ENCODE results near the gene GRIN2A.

The GRIN2A gene

DNA sequence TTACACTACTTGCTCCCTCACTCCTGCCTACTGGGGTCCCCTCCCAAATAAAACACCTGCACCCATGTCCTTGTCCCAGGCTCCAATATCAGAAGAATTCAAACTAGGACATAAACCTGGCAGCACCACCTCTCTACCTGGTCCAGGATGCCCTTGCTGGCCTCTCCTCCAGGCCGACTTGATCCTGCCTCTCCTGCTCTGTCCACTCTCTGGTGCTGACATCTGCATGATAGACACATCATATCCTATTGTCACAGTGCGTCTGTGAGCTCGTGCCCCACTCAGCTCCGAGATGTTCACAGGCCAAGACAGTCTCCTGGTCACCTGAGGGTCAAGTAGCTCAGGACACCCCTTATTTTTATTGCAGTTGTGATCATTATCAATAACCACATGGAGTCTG lies 31.5 kb upstream of the GRIN2A start:
- no peak overlapping the region for H3K4me3 ChIP-seq (ENCODE audit: low read depth, low read length)
- no peak overlapping the region for H3K9ac ChIP-seq (ENCODE audit: low read length)
- no peaks in the 10 kb centered on the region for H3K27me3 ChIP-seq (ENCODE audit: control insufficient read depth, insufficient read depth, low read length)
- H3K9me3 ChIP-seq (ENCODE audit: control insufficient read depth, insufficient read depth, low read depth, low read length), result no peaks in the 10 kb centered on the region
- H3K36me3 ChIP-seq (ENCODE audit: control insufficient read depth, insufficient read depth, low read length), result no peaks in the 10 kb centered on the region
- H3K4me1 ChIP-seq (ENCODE audit: control insufficient read depth, insufficient read depth, low read length), result peaks cover 3% of the 10 kb centered on the region; the same call in 1 of the 2 replicates
- no peak overlapping the region for H3K27ac ChIP-seq (ENCODE audit: low read depth, low read length)

GRCh38 chr16:10210944-10211343 lies 28.7 kb upstream of the GRIN2A start:
- Histone ChIP-seq H3K4me3 (ENCODE audit: low read depth, low read length) (no peak overlapping the region), H3K36me3 (ENCODE audit: control insufficient read depth, insufficient read depth, low read length) (no peaks in the 10 kb centered on the region), H3K27ac (ENCODE audit: low read depth, low read length) (no peak overlapping the region), H3K9me3 (ENCODE audit: control insufficient read depth, insufficient read depth, low read depth, low read length) (peaks cover 5% of the 10 kb centered on the region; the same call in 1 of the 2 replicates), H3K27me3 (ENCODE audit: control insufficient read depth, insufficient read depth, low read length) (no peaks in the 10 kb centered on the region), H3K4me1 (ENCODE audit: control insufficient read depth, insufficient read depth, low read length) (peaks cover 3% of the 10 kb centered on the region; the same call in 1 of the 2 replicates), H3K9ac (ENCODE audit: low read length) (no peak overlapping the region)

GRCh38 chr16:10206865-10207264 lies 24.6 kb upstream of the GRIN2A start:
- Histone ChIP-seq H3K36me3 (ENCODE audit: control insufficient read depth, insufficient read depth, low read length) (no peaks in the 10 kb centered on the region), H3K4me3 (ENCODE audit: low read depth, low read length) (no peak overlapping the region), H3K9me3 (ENCODE audit: control insufficient read depth, insufficient read depth, low read depth, low read length) (peaks cover 14% of the 10 kb centered on the region; the same call in 1 of the 2 replicates), H3K27ac (ENCODE audit: low read depth, low read length) (no peak overlapping the region), H3K9ac (ENCODE audit: low read length) (no peak overlapping the region), H3K27me3 (ENCODE audit: control insufficient read depth, insufficient read depth, low read length) (no peaks in the 10 kb centered on the region), H3K4me1 (ENCODE audit: control insufficient read depth, insufficient read depth, low read length) (peaks cover 3% of the 10 kb centered on the region; the same call in 1 of the 2 replicates)

- Histone ChIP-seq H3K9ac (ENCODE audit: low read length) (no peak overlapping the region), H3K27me3 (ENCODE audit: control insufficient read depth, insufficient read depth, low read length) (no peaks in the 10 kb centered on the region), H3K27ac (ENCODE audit: low read depth, low read length) (no peak overlapping the region), H3K36me3 (ENCODE audit: control insufficient read depth, insufficient read depth, low read length) (no peaks in the 10 kb centered on the region), H3K4me3 (ENCODE audit: low read depth, low read length) (no peak overlapping the region), H3K4me1 (ENCODE audit: control insufficient read depth, insufficient read depth, low read length) (peaks cover 3% of the 10 kb centered on the region; the same call in 1 of the 2 replicates), H3K9me3 (ENCODE audit: control insufficient read depth, insufficient read depth, low read depth, low read length) (peaks cover 14% of the 10 kb centered on the region; the same call in 1 of the 2 replicates)
Observed at GRCh38 chr16:10206215-10206614, 24.0 kb upstream of the GRIN2A start.

- Histone ChIP-seq H3K36me3 (ENCODE audit: control insufficient read depth, insufficient read depth, low read length) (no peaks in the 10 kb centered on the region), H3K4me3 (ENCODE audit: low read depth, low read length) (no peak overlapping the region), H3K27ac (ENCODE audit: low read depth, low read length) (no peak overlapping the region), H3K9ac (ENCODE audit: low read length) (no peak overlapping the region), H3K27me3 (ENCODE audit: control insufficient read depth, insufficient read depth, low read length) (no peaks in the 10 kb centered on the region), H3K9me3 (ENCODE audit: control insufficient read depth, insufficient read depth, low read depth, low read length) (peaks cover 14% of the 10 kb centered on the region; the same call in 1 of the 2 replicates), H3K4me1 (ENCODE audit: control insufficient read depth, insufficient read depth, low read length) (peaks cover under 1% of the 10 kb centered on the region; the same call in 1 of the 2 replicates)
Observed at GRCh38 chr16:10205688-10206087, 23.5 kb upstream of the GRIN2A start.

GRCh38 chr16:10202649-10203048 lies 20.4 kb upstream of the GRIN2A start:
- peaks cover 10% of the 10 kb centered on the region; the same call in 1 of the 2 replicates for H3K9me3 ChIP-seq (ENCODE audit: control insufficient read depth, insufficient read depth, low read depth, low read length)
- H3K27me3 ChIP-seq (ENCODE audit: control insufficient read depth, insufficient read depth, low read length), result no peaks in the 10 kb centered on the region
- H3K36me3 ChIP-seq (ENCODE audit: control insufficient read depth, insufficient read depth, low read length), result no peaks in the 10 kb centered on the region
- H3K27ac ChIP-seq (ENCODE audit: low read depth, low read length), result no peak overlapping the region
- H3K9ac ChIP-seq (ENCODE audit: low read length), result no peak overlapping the region
- no peak overlapping the region for H3K4me3 ChIP-seq (ENCODE audit: low read depth, low read length)
- H3K4me1 ChIP-seq (ENCODE audit: control insufficient read depth, insufficient read depth, low read length), result no peaks in the 10 kb centered on the region

DNA sequence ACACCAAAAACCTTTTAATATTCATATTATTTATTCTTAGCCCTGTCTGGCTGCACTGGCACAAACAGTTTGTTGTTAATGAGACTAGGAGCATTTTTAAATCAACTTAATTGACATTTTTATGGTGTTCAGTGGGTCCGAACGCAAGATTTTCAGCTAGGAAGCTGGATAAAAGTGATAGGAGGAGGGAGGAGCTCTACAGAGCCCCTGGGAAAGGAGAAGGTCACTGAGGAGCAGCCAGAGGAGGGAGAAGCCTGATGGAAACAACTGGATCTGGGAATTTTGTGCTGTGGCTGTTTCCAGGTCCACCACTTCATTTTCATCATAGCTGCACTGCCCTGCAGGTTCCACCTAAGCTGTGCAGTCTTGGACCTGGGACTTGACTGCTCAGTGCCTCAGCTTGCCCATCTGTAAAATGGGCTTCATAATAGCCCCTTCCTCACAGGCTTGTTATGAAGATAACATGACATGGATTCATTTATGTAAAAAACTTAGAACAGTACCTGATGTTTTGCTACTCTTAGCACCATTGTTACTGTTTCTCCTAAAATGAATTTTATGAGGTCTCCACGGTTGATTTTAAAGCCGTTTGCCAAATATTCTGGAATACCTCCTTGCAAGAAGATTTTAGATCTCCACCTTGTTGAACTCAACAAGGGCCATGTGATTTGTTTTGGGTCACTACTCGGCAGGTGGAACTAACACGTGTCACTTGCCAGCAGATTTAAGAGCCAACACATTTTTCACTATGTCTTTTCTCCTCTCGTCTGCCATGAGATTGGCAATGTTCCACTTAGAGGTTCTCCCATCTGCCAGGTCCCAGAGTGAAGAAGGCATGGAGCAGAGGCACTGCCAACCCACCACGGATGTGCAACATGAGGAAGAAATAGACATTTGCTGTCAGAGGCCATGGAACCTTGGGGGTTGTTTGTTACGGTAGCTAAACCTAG lies 18.7 kb upstream of the GRIN2A start:
- no peaks in the 10 kb centered on the region for H3K4me1 ChIP-seq (ENCODE audit: control insufficient read depth, insufficient read depth, low read length)
- no peak overlapping the region for H3K27ac ChIP-seq (ENCODE audit: low read depth, low read length)
- H3K9ac ChIP-seq (ENCODE audit: low read length), result no peak overlapping the region
- no peak overlapping the region for H3K4me3 ChIP-seq (ENCODE audit: low read depth, low read length)
- no peaks in the 10 kb centered on the region for H3K36me3 ChIP-seq (ENCODE audit: control insufficient read depth, insufficient read depth, low read length)
- H3K27me3 ChIP-seq (ENCODE audit: control insufficient read depth, insufficient read depth, low read length), result no peaks in the 10 kb centered on the region; the same call in 1 of the 2 replicates
- H3K9me3 ChIP-seq (ENCODE audit: control insufficient read depth, insufficient read depth, low read depth, low read length), result peaks cover 8% of the 10 kb centered on the region; the same call in 1 of the 2 replicates

GRCh38 chr16:10196999-10197398 lies 14.8 kb upstream of the GRIN2A start:
- Histone ChIP-seq H3K27me3 (ENCODE audit: control insufficient read depth, insufficient read depth, low read length) (no peaks in the 10 kb centered on the region; the same call in 1 of the 2 replicates), H3K9me3 (ENCODE audit: control insufficient read depth, insufficient read depth, low read depth, low read length) (no peaks in the 10 kb centered on the region), H3K9ac (ENCODE audit: low read length) (no peak overlapping the region), H3K36me3 (ENCODE audit: control insufficient read depth, insufficient read depth, low read length) (no peaks in the 10 kb centered on the region), H3K27ac (ENCODE audit: low read depth, low read length) (no peak overlapping the region), H3K4me1 (ENCODE audit: control insufficient read depth, insufficient read depth, low read length) (no peaks in the 10 kb centered on the region), H3K4me3 (ENCODE audit: low read depth, low read length) (no peak overlapping the region)

DNA sequence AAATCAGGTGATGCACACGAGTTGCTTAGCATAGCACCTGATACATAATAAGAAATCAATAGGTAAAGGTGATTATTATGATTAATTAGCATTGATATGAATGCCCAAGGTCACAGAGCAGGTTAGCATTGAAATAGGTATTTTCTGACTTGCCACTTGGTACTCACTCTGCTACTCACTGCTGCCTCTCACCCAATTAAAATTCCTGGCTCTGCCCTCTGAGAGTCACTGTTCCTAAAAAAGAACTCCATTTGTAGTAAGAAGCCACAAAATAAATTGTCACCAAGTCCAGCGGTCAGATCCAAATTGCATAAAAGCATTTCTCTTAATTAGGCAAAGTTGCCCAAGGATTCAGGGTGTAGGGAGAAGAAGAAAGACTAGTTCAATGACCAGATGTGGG lies 8.9 kb upstream of the GRIN2A start:
- Histone ChIP-seq H3K27ac (ENCODE audit: low read depth, low read length) (no peak overlapping the region), H3K4me3 (ENCODE audit: low read depth, low read length) (no peak overlapping the region)

GRCh38 chr16:10189861-10190390 lies 7.7 kb upstream of the GRIN2A start:
- no peaks in the 10 kb centered on the region for H3K9me3 ChIP-seq (ENCODE audit: control insufficient read depth, insufficient read depth, low read depth, low read length)
- H3K9ac ChIP-seq (ENCODE audit: low read length), result no peak overlapping the region
- H3K27ac ChIP-seq (ENCODE audit: low read depth, low read length), result no peak overlapping the region
- H3K36me3 ChIP-seq (ENCODE audit: control insufficient read depth, insufficient read depth, low read length), result no peaks in the 10 kb centered on the region
- H3K4me3 ChIP-seq (ENCODE audit: low read depth, low read length), result no peak overlapping the region
- H3K27me3 ChIP-seq (ENCODE audit: control insufficient read depth, insufficient read depth, low read length), result peaks cover 17% of the 10 kb centered on the region
- H3K4me1 ChIP-seq (ENCODE audit: control insufficient read depth, insufficient read depth, low read length), result peaks cover 3% of the 10 kb centered on the region; the same call in 1 of the 2 replicates

More for the DNA sequence above, 8.9 kb upstream of the GRIN2A start:
- H3K4me1 ChIP-seq (ENCODE audit: control insufficient read depth, insufficient read depth, low read length), result peaks cover 3% of the 10 kb centered on the region; the same call in 1 of the 2 replicates
- no peak overlapping the region for H3K9ac ChIP-seq (ENCODE audit: low read length)
- no peaks in the 10 kb centered on the region for H3K9me3 ChIP-seq (ENCODE audit: control insufficient read depth, insufficient read depth, low read depth, low read length)
- peaks cover 5% of the 10 kb centered on the region for H3K27me3 ChIP-seq (ENCODE audit: control insufficient read depth, insufficient read depth, low read length)
- no peaks in the 10 kb centered on the region for H3K36me3 ChIP-seq (ENCODE audit: control insufficient read depth, insufficient read depth, low read length)

GRCh38 chr16:10188236-10188635 lies 6.0 kb upstream of the GRIN2A start:
- no peak overlapping the region for H3K9ac ChIP-seq (ENCODE audit: low read length)

More at GRCh38 chr16:10188236-10188635, 6.0 kb upstream of the GRIN2A start:
- Histone ChIP-seq H3K36me3 (ENCODE audit: control insufficient read depth, insufficient read depth, low read length) (no peaks in the 10 kb centered on the region), H3K27ac (ENCODE audit: low read depth, low read length) (no peak overlapping the region), H3K27me3 (ENCODE audit: control insufficient read depth, insufficient read depth, low read length) (peaks cover 33% of the 10 kb centered on the region), H3K4me1 (ENCODE audit: control insufficient read depth, insufficient read depth, low read length) (peaks cover 6% of the 10 kb centered on the region; the same call in 1 of the 2 replicates), H3K4me3 (ENCODE audit: low read depth, low read length) (no peak overlapping the region), H3K9me3 (ENCODE audit: control insufficient read depth, insufficient read depth, low read depth, low read length) (no peaks in the 10 kb centered on the region)
